Lower lobe of right lung (tissue), 2 donors: Measurements from ENCODE around the gene RMND1. TPM values are rescaled to one million over a fixed set of nuclear protein-coding genes. Genes with fewer than 3 reads are reported as not detected.

ENCODE experiments used
- ATAC-seq, 2 donors: fragments of 200-7000 bp; cut with Tn5 transposase; one replicate each; pipeline ENCODE4 v1.9.1; 2020 to 2022; ENCODE audit warnings: mild to moderate bottlenecking in 2 of 2, moderate library complexity in 2 of 2
- DNase-seq: peaks from one replicate; pipeline ENCODE4 v3.0.0-alpha.2; 2020
- H3K27ac ChIP-seq: fragments of 200-600 bp; one replicate; pipeline ENCODE4 v1.8.0; 2022
- H3K27me3 ChIP-seq: fragments of 200-600 bp; one replicate; pipeline ENCODE4 v1.8.0; 2022; ENCODE audit warnings: low read depth
- H3K36me3 ChIP-seq: fragments of 200-600 bp; one replicate; pipeline ENCODE4 v1.8.0; 2022; ENCODE audit warnings: mild to moderate bottlenecking
- H3K4me1 ChIP-seq: fragments of 200-600 bp; one replicate; pipeline ENCODE4 v1.8.0; 2022
- H3K4me3 ChIP-seq: fragments of 200-600 bp; one replicate; pipeline ENCODE4 v1.8.0; 2022; ENCODE audit warnings: mild to moderate bottlenecking
- H3K9me3 ChIP-seq: fragments of 200-600 bp; one replicate; pipeline ENCODE4 v1.8.0; 2022
- intact Hi-C: fragments of 100-400 bp; cut with DNase I; formaldehyde crosslinking; loops from one replicate; pipeline ENCODE4 v1.11.0; 2022
- total RNA-seq: library from RNA; stranded (reverse); fragmentation: NEBNext Ultra II Directional; extraction: Animal tissue kit (Norgen Biotek cat#: 25700); gene quantifications from one replicate; pipeline ENCODE4 v1.2.1, GENCODE V29; 2021
- TF ChIP-seq, protein P1 (sequence below): fragments of 200-600 bp; IDR thresholded peaks from one replicate; pipeline ENCODE4 v1.8.0; 2022; ENCODE audit warnings: antibody characterized with exemption, mild to moderate bottlenecking
- donor health status: DM: no; HTN: yes; CAD: no; lungs with severe emphysema.

The RMND1 gene
- total RNA-seq, 1 donor from 2014 or later: 19.5 TPM

DNA sequence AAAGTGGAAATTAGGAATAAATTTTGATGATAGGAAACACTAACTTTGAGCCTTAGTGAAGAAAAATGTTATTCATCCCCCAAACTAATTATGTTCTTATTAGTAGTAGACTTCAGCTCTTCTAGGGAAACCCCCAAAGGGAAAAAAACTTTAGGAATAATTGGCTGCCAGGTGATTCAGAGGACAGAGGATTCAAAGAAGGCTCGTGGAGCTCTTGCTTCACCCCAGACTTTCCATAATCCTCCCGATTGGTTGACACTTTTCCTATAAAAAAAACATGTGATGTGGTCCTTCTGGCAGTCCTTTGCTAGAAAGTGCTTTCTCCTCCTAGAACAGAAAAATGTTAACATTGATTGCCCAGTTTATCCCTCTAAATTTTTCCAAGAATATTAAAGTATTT, 36.3 kb upstream of the RMND1 start:
- Histone ChIP-seq H3K27ac (no peak overlapping the region), H3K27me3 (no peaks in the 10 kb centered on the region), H3K4me1 (no peaks in the 10 kb centered on the region), H3K36me3 (no peaks in the 10 kb centered on the region), H3K4me3 (no peak overlapping the region), H3K9me3 (no peaks in the 10 kb centered on the region)
- intact Hi-C loops: no loop called here
- TF ChIP-seq, protein P1, sequence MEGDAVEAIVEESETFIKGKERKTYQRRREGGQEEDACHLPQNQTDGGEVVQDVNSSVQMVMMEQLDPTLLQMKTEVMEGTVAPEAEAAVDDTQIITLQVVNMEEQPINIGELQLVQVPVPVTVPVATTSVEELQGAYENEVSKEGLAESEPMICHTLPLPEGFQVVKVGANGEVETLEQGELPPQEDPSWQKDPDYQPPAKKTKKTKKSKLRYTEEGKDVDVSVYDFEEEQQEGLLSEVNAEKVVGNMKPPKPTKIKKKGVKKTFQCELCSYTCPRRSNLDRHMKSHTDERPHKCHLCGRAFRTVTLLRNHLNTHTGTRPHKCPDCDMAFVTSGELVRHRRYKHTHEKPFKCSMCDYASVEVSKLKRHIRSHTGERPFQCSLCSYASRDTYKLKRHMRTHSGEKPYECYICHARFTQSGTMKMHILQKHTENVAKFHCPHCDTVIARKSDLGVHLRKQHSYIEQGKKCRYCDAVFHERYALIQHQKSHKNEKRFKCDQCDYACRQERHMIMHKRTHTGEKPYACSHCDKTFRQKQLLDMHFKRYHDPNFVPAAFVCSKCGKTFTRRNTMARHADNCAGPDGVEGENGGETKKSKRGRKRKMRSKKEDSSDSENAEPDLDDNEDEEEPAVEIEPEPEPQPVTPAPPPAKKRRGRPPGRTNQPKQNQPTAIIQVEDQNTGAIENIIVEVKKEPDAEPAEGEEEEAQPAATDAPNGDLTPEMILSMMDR: no peak
- DNase-seq (no peak), ATAC-seq (no peak)

DNA sequence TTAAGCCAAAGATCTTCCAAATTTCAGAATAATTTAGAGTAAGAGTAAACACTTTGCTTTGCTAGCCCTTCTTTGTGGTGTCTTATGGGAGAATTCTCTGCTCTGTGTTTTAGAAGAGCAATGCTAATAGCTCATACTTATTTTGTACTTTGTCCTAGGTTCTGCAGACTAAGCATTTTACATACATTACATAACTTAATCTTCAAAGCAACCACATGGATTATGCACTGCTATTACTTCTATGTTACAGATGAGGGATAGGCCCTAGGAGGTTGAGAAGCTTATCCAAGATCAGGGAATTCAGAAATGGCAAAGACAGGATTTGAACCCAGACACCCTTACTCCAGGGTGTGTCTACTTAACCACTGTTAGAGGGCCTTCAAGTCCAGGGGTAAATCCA, 32.1 kb upstream of the RMND1 start:
- no peak for DNase-seq
- TF ChIP-seq, protein P1: no peak

DNA sequence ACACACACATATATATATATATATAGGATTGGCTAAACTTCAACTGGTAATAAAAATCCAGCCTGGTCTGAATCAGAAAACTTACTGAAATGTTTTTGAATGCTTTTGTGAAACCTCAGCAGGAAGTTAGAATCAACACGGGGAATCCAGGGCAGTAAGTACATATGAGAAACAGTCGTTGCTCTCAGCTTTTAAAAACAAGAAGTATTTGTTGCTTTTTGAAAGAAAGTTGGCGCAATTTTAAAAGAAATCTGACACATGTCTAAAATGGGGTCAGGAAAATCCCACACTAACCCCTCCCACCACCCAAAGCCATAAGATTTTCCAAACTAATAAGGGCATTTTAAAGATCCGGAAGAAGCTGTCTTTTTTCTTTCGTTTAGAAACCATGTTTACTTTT, 30.4 kb upstream of the RMND1 start:
- H3K27ac ChIP-seq: peak overlapping the region; percentile 67
- intact Hi-C loops: no loop called here
- no peaks in the 10 kb centered on the region for H3K27me3 ChIP-seq
- peak overlapping the region; percentile 15 for H3K4me3 ChIP-seq
- TF ChIP-seq, protein P1: no peak
- ATAC-seq (peak in 1 of 2 donors; percentile 33), DNase-seq (no peak)
- no peaks in the 10 kb centered on the region for H3K9me3 ChIP-seq
- no peaks in the 10 kb centered on the region for H3K36me3 ChIP-seq
- H3K4me1 ChIP-seq: no peaks in the 10 kb centered on the region

More for the DNA sequence above, 32.1 kb upstream of the RMND1 start:
- H3K4me3 ChIP-seq: no peak overlapping the region
- H3K36me3 ChIP-seq: no peaks in the 10 kb centered on the region
- no peak overlapping the region for H3K27ac ChIP-seq
- no peaks in the 10 kb centered on the region for H3K27me3 ChIP-seq
- no peak for ATAC-seq
- intact Hi-C loops: no loop called here
- H3K4me1 ChIP-seq: no peaks in the 10 kb centered on the region
- no peaks in the 10 kb centered on the region for H3K9me3 ChIP-seq

DNA sequence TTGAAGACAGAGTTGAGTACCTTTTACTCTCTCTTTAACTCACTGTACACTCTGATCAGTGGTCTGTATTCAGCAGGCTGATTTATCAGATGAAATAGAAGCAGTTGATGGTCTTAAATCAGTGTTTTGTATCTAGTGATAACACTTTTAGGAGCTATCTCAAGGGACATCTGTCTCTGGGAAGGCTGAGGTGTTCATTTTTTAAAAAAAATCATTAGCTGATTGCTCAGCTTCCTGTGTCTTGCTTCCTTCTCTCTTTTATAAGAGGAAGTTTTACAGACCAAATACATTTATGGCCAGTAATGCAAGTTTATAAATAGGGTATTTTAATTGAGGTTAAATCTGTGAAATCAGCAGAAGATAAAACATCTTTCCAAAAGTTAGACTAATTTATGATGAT, 29.9 kb upstream of the RMND1 start:
- DNase-seq (no peak), ATAC-seq (no peak)
- TF ChIP-seq, protein P1: no peak
- H3K4me1 ChIP-seq: no peaks in the 10 kb centered on the region
- no peaks in the 10 kb centered on the region for H3K9me3 ChIP-seq
- H3K36me3 ChIP-seq: no peaks in the 10 kb centered on the region
- H3K4me3 ChIP-seq: peak overlapping the region; percentile 15
- intact Hi-C loops: no loop called here
- H3K27me3 ChIP-seq: no peaks in the 10 kb centered on the region
- H3K27ac ChIP-seq: no peak overlapping the region

DNA sequence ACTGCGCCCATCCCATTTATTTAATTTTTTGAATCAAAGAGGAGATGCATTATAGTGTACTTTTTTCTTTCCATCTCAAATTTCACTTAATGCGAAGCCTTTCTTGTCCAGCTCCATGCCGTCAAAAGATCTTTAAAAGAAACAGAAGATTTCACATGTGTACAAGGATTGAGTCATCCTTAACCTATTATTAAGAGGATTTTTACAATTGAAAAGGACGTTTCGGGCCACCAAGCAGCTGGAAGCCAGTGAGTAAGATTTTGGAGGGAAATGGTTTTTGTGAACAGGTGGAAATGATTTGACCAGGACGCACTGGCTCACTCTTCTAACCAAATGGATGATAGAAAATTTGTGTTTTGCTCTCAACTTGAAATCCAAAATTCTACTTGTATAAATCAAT, 26.7 kb upstream of the RMND1 start:
- intact Hi-C loops: no loop called here
- no peak for ATAC-seq
- H3K4me1 ChIP-seq: no peaks in the 10 kb centered on the region

More for the DNA sequence above, 26.7 kb upstream of the RMND1 start:
- TF ChIP-seq, protein P1: no peak
- no peak for DNase-seq
- Histone ChIP-seq H3K27ac (no peak overlapping the region), H3K36me3 (no peaks in the 10 kb centered on the region), H3K9me3 (no peaks in the 10 kb centered on the region), H3K4me3 (no peak overlapping the region), H3K27me3 (no peaks in the 10 kb centered on the region)
